T1000 (cell line): ENCODE measurements around the gene TENT4A.

Source experiments
- DNase-seq: peaks from one replicate; lab custom pipeline; 2025; ENCODE audit warnings: mixed read lengths; lab: John Stamatoyannopoulos, UW

Gene TENT4A

GRCh38 chr5:6750951-6751685 is 37.9 kb downstream of the TENT4A start:
- DNase-seq, result no peak

- DNase-seq, result no peak
These were observed 39.0 kb downstream of the TENT4A start for GRCh38 chr5:6752236-6752635.

- DNase-seq, result no peak
These were observed 39.5 kb downstream of the TENT4A start for GRCh38 chr5:6752782-6753181.

GRCh38 chr5:6753851-6754250 is 40.6 kb downstream of the TENT4A start:
- DNase-seq, result no peak

- DNase-seq, result no peak
These were observed 41.5 kb downstream of the TENT4A start for GRCh38 chr5:6754766-6755165.

GRCh38 chr5:6755519-6755918 is 42.3 kb downstream of the TENT4A start:
- DNase-seq, result no peak

- no peak for DNase-seq
These were observed 42.7 kb downstream of the TENT4A start for GRCh38 chr5:6755941-6756340.

GRCh38 chr5:6757414-6757969 is 44.3 kb downstream of the TENT4A start:
- DNase-seq, result no peak

- DNase-seq, result no peak
These were observed 45.0 kb downstream of the TENT4A start for GRCh38 chr5:6758236-6758635.

- DNase-seq, result no peak
These were observed 45.5 kb downstream of the TENT4A start for GRCh38 chr5:6758706-6759105.

GRCh38 chr5:6759401-6759800 is 46.2 kb downstream of the TENT4A start:
- DNase-seq, result no peak

GRCh38 chr5:6759983-6760382 is 46.8 kb downstream of the TENT4A start:
- DNase-seq, result no peak

GRCh38 chr5:6760686-6761085 is 47.5 kb downstream of the TENT4A start:
- no peak for DNase-seq

GRCh38 chr5:6761333-6761732 is 48.1 kb downstream of the TENT4A start:
- DNase-seq, result no peak

GRCh38 chr5:6762116-6762515 is 48.9 kb downstream of the TENT4A start:
- no peak for DNase-seq

- no peak for DNase-seq
These were observed 49.5 kb downstream of the TENT4A start for GRCh38 chr5:6762697-6763096.

GRCh38 chr5:6763191-6763590 is 50.0 kb downstream of the TENT4A start:
- no peak for DNase-seq

- peak; percentile 43 for DNase-seq
These were observed 52.6 kb downstream of the TENT4A start for GRCh38 chr5:6765612-6766525.

GRCh38 chr5:6766604-6767093 is 53.4 kb downstream of the TENT4A start:
- peak; percentile 78 for DNase-seq

- DNase-seq, result no peak
These were observed 54.3 kb downstream of the TENT4A start for GRCh38 chr5:6767481-6768063.

GRCh38 chr5:6768590-6769230 is 55.5 kb downstream of the TENT4A start:
- DNase-seq, result no peak
